ENCODE results near the gene MAD1L1. TPM values are rescaled to one million over a fixed set of nuclear protein-coding genes. Genes with fewer than 3 reads are reported as not detected.

The MAD1L1 gene
- total and polyA plus RNA-seq, 2 of the 13 experiments (the other 11 are each of a cell fraction or from before 2014, with no cell fraction given) = 17.4 to 64.7 TPM

DNA sequence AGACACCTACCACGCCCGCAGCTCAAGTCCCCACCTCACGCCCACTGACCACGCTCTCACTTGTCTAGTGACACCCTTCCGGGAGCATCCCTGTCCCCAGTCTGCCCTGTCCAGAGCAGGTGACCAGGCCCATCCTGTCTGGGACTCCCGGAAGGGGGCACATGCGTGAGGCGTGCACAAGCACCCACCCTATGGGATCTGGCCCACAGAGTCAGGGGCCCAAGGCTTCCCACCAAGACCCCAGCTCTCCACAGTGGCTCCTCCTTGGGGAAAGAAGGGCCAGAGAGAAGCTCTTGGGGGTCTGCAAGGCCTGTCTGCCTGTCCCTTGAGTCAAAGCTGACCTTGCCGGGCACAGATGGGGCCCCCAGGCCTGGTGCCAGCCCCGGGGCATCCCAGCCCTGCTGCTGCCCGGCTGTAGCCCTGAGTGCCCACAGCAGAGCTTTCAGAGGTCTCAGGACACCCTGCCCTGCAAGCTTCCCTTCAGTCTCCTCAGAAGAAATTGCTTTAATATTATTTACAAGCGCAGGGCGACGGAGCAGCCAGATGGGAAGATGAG, 367.7 kb downstream of the MAD1L1 start:
- Histone ChIP-seq H3K27me3 (ENCODE audit: control insufficient read depth in 1 of 2, insufficient read depth in 2 of 2, low read length in 2 of 2) (no peaks in the 10 kb centered on the region), H4K20me1 (ENCODE audit: insufficient read depth, low read length) (no peaks in the 10 kb centered on the region), H3K4me2 (ENCODE audit: low read depth, low read length) (no peak overlapping the region), H3K9me3 (ENCODE audit: low read length) (no peaks in the 10 kb centered on the region), H3K4me3 (replicated peaks in 1 of 3; ENCODE audit: insufficient read depth in 1 of 3, low read depth in 2 of 3, low read length in 3 of 3) (no peak overlapping the region), H3K36me3 (replicated peaks in 1 of 2; ENCODE audit: control insufficient read depth in 1 of 2, insufficient read depth in 2 of 2, low read length in 2 of 2) (no peaks in the 10 kb centered on the region), H3K79me2 (ENCODE audit: insufficient read depth, low read length) (no peaks in the 10 kb centered on the region), H3K9ac (ENCODE audit: insufficient read depth, low read depth, low read length) (no peak overlapping the region), H3K4me1 (ENCODE audit: insufficient read depth, low read length) (peaks cover 10% of the 10 kb centered on the region), H3K27ac (ENCODE audit: extremely low read length, insufficient read depth, low read length) (no peak overlapping the region), H2AFZ (ENCODE audit: low read length) (no peak overlapping the region)
- no peak for ATAC-seq
- in situ Hi-C loops (cut with HindIII; ENCODE audit: extremely low pct_ligation_motif_present, low pct_unique_long_range_greater_than_20kb) (no loop called here), intact Hi-C loops (cut with micrococcal nuclease; ENCODE audit: unreplicated experiment) (no loop called here)
- no peak for FAIRE-seq
- 96% methylated on average over 12 of the region's 14 CpGs for WGBS (ENCODE audit: low lambda C conversion rate)
- CTCF ChIA-PET (ENCODE audit: low intra/inter-chr PET ratio, low total read pairs) = no interaction called here
- no peak for DNase-seq (ENCODE audit: low spot score)
- no peak for TF ChIP-seq ZNF10 (CRISPR knock-in tag; IDR thresholded peaks at IDR 0.05; ENCODE audit: borderline replicate concordance, low read depth)
- TF ChIP-seq, protein P1, sequence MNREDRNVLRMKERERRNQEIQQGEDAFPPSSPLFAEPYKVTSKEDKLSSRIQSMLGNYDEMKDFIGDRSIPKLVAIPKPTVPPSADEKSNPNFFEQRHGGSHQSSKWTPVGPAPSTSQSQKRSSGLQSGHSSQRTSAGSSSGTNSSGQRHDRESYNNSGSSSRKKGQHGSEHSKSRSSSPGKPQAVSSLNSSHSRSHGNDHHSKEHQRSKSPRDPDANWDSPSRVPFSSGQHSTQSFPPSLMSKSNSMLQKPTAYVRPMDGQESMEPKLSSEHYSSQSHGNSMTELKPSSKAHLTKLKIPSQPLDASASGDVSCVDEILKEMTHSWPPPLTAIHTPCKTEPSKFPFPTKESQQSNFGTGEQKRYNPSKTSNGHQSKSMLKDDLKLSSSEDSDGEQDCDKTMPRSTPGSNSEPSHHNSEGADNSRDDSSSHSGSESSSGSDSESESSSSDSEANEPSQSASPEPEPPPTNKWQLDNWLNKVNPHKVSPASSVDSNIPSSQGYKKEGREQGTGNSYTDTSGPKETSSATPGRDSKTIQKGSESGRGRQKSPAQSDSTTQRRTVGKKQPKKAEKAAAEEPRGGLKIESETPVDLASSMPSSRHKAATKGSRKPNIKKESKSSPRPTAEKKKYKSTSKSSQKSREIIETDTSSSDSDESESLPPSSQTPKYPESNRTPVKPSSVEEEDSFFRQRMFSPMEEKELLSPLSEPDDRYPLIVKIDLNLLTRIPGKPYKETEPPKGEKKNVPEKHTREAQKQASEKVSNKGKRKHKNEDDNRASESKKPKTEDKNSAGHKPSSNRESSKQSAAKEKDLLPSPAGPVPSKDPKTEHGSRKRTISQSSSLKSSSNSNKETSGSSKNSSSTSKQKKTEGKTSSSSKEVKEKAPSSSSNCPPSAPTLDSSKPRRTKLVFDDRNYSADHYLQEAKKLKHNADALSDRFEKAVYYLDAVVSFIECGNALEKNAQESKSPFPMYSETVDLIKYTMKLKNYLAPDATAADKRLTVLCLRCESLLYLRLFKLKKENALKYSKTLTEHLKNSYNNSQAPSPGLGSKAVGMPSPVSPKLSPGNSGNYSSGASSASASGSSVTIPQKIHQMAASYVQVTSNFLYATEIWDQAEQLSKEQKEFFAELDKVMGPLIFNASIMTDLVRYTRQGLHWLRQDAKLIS (CRISPR knock-in tag; IDR thresholded peaks at IDR 0.05) = no peak
- no peak for TF ChIP-seq GLI4 (CRISPR knock-in tag; IDR thresholded peaks at IDR 0.05; ENCODE audit: borderline replicate concordance)
- TF ChIP-seq BORCS8-MEF2B (CRISPR knock-in tag; IDR thresholded peaks at IDR 0.05) = no peak
- POLR2A ChIA-PET = no interaction called here
- BruUV-seq (replicated peaks) = no TSS peak

Measured in HepG2 (cell line).